ENCODE measurements around the gene HAP1. TPM values are rescaled to one million over a fixed set of nuclear protein-coding genes. Genes with fewer than 3 reads are reported as not detected.

HAP1 gene
- total RNA-seq, 4 donors from 2014 or later, result 2.2 TPM; not detected in 3

DNA sequence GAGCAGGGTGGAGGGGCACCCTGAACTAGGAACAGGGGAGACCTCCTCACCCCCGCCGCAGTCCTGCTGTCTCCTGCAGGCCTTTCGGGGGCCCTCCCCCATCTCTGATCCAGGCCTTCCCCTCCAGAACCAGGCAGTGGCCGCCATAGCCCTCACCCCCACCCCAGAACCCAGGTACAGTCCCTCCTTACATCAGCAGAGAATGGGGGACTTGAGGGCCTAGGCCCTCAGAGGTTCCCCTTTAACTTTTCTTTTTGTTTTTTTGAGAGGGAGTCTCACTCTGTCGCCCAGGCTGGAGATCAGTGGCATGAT, 4.3 kb upstream of the HAP1 start:
- Histone ChIP-seq H3K4me3 (no peak overlapping the region), H3K9me3 (no peaks in the 10 kb centered on the region), H3K4me1 (peaks cover 0 to 5% of the 10 kb centered on the region in 2 donors), H3K27me3 (peaks cover 7 to 12% of the 10 kb centered on the region in 2 donors), H3K27ac (no peak overlapping the region), H3K36me3 (no peaks in the 10 kb centered on the region)
- no peak for TF ChIP-seq POLR2A (IDR thresholded peaks at IDR 0.05)
- TF ChIP-seq, protein P1, sequence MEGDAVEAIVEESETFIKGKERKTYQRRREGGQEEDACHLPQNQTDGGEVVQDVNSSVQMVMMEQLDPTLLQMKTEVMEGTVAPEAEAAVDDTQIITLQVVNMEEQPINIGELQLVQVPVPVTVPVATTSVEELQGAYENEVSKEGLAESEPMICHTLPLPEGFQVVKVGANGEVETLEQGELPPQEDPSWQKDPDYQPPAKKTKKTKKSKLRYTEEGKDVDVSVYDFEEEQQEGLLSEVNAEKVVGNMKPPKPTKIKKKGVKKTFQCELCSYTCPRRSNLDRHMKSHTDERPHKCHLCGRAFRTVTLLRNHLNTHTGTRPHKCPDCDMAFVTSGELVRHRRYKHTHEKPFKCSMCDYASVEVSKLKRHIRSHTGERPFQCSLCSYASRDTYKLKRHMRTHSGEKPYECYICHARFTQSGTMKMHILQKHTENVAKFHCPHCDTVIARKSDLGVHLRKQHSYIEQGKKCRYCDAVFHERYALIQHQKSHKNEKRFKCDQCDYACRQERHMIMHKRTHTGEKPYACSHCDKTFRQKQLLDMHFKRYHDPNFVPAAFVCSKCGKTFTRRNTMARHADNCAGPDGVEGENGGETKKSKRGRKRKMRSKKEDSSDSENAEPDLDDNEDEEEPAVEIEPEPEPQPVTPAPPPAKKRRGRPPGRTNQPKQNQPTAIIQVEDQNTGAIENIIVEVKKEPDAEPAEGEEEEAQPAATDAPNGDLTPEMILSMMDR (IDR thresholded peaks at IDR 0.05), result no peak
- intact Hi-C loops (cut with DNase I; ENCODE audit: low total_unique reads), result loop anchor here (2.0 kb wide), 1 partner anchor 62 kb away; no protein-coding TSS in a partner anchor
- no peak for DNase-seq

DNA sequence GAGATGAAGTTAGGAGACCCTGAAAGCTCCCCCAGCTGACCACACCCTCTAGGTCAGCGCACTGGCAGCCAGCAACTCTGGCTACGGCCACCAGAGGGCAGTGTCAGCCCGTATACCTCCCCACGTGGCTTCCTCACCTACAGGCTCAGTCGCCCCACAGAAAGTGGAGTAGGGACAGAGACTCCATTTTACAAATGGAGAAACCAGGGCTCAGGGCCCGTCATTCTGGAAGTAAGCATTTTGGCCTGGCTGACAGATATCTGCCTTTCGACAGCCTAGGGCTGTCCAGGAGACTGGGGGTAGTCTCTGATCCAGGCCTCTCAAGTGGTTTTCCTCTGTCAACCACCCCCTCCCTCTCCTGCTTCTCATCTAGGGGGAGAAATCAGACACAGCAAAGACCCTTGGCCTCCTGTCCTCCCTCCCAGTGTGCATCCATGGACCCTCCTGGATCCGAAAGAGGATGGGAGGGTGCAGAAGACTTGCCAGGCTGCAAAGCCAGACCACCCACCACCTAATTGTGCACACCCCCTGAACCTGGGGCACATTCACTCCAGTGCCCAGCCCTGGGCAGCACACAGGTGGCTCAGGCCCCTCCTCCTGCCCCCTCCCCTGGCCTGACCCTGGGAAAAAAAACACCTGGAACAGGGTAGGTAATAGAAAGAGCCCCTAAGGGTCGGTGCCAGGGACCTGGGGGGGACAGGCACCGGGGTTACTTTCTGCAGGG, 3.8 kb upstream of the HAP1 start:
- H3K27ac ChIP-seq, result no peak overlapping the region
- no peaks in the 10 kb centered on the region for H3K9me3 ChIP-seq
- peaks cover 0 to 7% of the 10 kb centered on the region in 2 donors for H3K4me1 ChIP-seq
- no peaks in the 10 kb centered on the region for H3K36me3 ChIP-seq
- DNase-seq, result peak; percentile 80 to 87
- intact Hi-C loops (cut with DNase I; ENCODE audit: low total_unique reads), result loop anchor here (2.0 kb wide), 1 partner anchor 63 kb away; no protein-coding TSS in a partner anchor
- TF ChIP-seq, protein P1 (IDR thresholded peaks at IDR 0.05), result peak; percentile 95 to 98 (median 98)
- TF ChIP-seq POLR2A (IDR thresholded peaks at IDR 0.05), result peak in 1 of 2 donors; percentile 27
- H3K27me3 ChIP-seq, result peaks cover 11 to 12% of the 10 kb centered on the region in 2 donors
- no peak overlapping the region for H3K4me3 ChIP-seq

DNA sequence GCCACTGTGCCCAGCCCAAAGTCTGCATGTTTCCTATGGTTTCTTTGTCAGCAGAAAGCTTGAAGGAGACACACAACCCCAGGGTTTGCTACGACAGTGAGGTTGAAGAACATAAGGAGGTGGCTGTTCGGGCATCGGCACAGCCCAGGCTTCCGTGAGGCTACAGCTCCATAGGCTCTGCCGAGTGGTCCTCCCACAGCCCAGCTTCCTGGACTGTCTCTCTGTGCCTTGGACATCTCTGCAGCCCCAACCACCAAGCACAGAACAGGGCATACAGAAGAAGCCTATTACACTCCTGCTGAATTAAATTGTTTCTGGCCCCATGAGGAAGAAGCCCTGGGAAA, 3.2 kb upstream of the HAP1 start:
- no peak for DNase-seq
- Histone ChIP-seq H3K27ac (no peak overlapping the region), H3K4me1 (peaks cover 0 to 7% of the 10 kb centered on the region in 2 donors), H3K9me3 (no peaks in the 10 kb centered on the region), H3K27me3 (peaks cover 11 to 12% of the 10 kb centered on the region in 2 donors), H3K36me3 (no peaks in the 10 kb centered on the region), H3K4me3 (no peak overlapping the region)
- intact Hi-C loops (cut with DNase I; ENCODE audit: low total_unique reads), result loop anchor here (2.0 kb wide), 1 partner anchor 63 kb away; no protein-coding TSS in a partner anchor
- TF ChIP-seq POLR2A (IDR thresholded peaks at IDR 0.05), result no peak
- TF ChIP-seq, protein P1 (IDR thresholded peaks at IDR 0.05), result no peak

DNA sequence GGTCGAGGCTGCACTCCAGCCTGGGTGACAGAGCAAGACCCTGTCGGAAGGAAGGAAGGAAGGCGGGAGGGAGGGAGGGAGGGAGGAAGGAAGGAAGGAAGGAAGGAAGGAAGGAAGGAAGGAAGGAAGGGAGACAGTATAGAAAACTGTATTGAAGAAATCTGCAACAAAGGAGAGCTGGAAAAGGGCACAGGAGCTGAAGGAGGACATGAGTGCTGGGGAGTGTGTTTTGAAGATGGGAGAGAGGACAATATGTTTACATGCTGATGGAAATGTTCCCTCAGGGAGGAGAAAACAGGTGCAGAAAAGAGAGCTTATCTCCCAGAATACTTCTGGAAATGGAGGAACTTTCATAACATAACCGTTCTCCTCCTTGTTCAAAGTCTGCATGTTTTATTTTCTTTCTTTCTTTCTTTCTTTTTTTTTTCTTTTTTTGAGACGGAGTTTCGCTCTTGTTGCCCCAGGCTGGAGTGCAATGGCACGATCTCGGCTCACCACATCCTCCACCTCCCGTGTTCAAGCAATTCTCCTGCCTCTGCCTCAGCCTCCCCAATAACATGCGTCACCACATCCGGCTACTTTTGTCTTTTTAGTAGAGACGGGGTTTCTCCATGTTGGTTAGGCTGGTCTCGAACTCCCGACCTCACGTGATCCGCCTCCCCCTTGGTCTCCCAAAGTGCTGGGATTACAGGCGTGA, 2.7 kb upstream of the HAP1 start:
- no peak for TF ChIP-seq POLR2A (IDR thresholded peaks at IDR 0.05)
- TF ChIP-seq, protein P1 (IDR thresholded peaks at IDR 0.05), result no peak
- Histone ChIP-seq H3K27ac (no peak overlapping the region), H3K27me3 (peaks cover 11 to 12% of the 10 kb centered on the region in 2 donors), H3K4me3 (no peak overlapping the region), H3K9me3 (no peaks in the 10 kb centered on the region), H3K4me1 (peaks cover 0 to 7% of the 10 kb centered on the region in 2 donors), H3K36me3 (no peaks in the 10 kb centered on the region)
- intact Hi-C loops (cut with DNase I; ENCODE audit: low total_unique reads), result no loop called here
- no peak for DNase-seq

DNA sequence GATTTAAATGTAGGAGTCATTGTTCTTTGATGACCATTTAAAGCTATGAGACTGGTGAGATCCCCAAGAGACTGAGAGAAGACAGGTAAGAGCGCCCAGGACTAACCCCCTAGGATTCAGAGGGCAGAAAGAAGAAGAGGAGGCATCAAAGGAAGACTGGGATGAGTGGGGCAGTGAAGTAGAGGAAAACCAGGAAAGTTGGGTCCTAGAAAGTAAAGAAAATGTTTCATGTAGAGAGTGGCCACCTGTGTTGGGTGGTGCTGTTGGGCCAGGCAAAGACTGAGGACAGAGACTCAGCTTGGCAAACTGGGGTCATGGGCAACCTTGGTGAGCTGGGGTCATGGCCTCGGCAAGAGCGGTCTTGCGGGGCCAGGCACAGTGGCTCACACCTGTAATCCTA, 1.3 kb upstream of the HAP1 start:
- Histone ChIP-seq H3K36me3 (no peaks in the 10 kb centered on the region), H3K9me3 (no peaks in the 10 kb centered on the region), H3K27me3 (peaks cover 11 to 12% of the 10 kb centered on the region in 2 donors), H3K4me1 (peaks cover 0 to 7% of the 10 kb centered on the region in 2 donors), H3K27ac (no peak overlapping the region), H3K4me3 (no peak overlapping the region)
- DNase-seq, result no peak
- TF ChIP-seq POLR2A (IDR thresholded peaks at IDR 0.05), result no peak
- TF ChIP-seq, protein P1 (IDR thresholded peaks at IDR 0.05), result no peak
- intact Hi-C loops (cut with DNase I; ENCODE audit: low total_unique reads), result no loop called here
